SH-SY5Y (cell line): Measurements from ENCODE around the gene AFF2.

Source experiments
- GATA2 ChIP-seq: IDR thresholded peaks from 2 replicates; pipeline ENCODE4 v1.6.1; 2011; ENCODE audit warnings: mild to moderate bottlenecking, low read depth, low read length
- GATA3 ChIP-seq: IDR thresholded peaks from 2 replicates; pipeline ENCODE4 v1.6.1; 2011; ENCODE audit warnings: low read depth, mild to moderate bottlenecking, low read length, moderate library complexity

The AFF2 gene

GRCh38 chrX:148588649-148589310, 88.4 kb downstream of the AFF2 start:
- TF ChIP-seq GATA2, result no peak
- TF ChIP-seq GATA3, result no peak

GRCh38 chrX:148592595-148592994, 92.2 kb downstream of the AFF2 start:
- TF ChIP-seq GATA2, result no peak
- no peak for TF ChIP-seq GATA3

DNA sequence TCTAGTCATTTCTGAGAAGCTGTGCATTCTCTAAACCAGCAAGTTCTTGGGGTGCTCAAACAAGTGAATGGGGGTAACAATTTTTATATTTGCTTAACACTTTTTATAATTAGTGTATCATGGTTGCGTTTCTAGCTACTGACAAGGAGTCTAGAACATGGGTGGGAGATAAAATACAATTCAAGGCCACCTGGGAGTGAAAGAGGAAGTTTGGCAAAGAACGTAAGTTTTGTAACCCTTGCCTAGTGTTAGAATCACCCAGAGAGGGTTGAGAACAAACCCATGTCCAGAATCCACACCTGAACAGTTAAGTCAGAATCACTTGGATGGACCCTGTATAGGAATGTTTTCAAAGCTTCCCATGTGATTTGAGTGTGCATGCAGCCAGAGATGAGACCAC, 92.7 kb downstream of the AFF2 start:
- no peak for TF ChIP-seq GATA3
- TF ChIP-seq GATA2, result no peak

- no peak for TF ChIP-seq GATA3
- no peak for TF ChIP-seq GATA2
Observed at GRCh38 chrX:148593987-148594386, 93.6 kb downstream of the AFF2 start.

DNA sequence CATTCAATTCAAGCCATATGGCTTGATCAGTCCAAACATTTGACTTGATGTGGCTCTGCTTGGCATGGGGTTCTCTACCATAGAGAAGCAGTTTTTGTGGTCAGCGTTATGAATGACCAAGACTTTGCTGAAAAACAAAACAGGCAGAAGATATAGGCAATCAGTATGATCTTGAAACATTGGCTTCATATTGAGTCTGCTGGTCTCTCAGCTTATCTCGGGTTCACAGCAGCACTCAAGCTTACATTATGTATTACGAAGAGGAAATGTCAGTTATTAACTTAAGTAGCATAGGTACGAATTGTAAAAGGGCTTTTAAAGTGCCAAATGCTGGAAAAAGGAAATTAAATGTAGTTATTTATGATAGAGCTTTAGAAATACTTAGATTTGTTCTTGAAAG, 99.0 kb downstream of the AFF2 start:
- TF ChIP-seq GATA2 (no peak), GATA3 (no peak)

DNA sequence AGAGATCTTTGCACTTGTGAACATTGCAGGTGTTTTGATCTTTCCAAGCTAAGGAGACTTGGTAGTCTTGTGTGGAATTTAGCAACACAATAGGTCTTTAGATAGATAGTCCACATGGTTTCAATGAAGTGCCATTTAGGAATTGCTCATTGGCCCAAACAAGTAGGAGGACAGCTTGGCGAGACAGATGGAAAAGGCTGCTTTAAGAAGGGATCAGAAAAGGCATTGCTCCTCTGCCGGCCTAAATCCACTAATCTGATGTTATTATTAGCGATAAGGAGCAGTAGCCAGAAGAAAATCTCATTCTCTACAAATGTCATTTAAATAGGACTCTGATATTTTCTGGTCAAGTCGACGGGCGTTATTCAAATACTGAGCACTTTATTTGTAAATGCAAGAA, 99.7 kb downstream of the AFF2 start:
- TF ChIP-seq GATA2 (no peak), GATA3 (no peak)

DNA sequence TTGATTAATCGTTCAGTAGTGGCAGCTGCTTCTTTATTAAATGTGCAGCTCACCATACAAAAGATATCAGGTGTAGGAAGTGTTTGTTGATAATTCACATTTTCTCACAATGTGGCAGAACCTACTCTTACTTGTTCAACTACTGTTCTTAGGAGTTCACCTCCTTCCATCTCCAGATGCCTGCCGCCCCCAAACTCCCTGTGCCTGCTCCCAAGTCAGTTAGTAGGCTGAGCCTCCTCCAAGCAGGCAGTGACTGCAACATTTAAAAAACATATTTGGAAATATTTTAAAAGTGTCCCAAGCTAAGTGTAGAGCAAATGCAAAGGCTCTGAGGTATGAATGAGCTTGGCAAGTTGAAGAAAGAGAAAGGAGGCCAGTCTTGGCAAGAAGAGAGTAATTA, 100.2 kb downstream of the AFF2 start:
- TF ChIP-seq GATA2, result no peak
- TF ChIP-seq GATA3, result no peak

- TF ChIP-seq GATA2 (no peak), GATA3 (no peak)
Observed at GRCh38 chrX:148601034-148601433, 100.6 kb downstream of the AFF2 start.

GRCh38 chrX:148609515-148610327, 109.3 kb downstream of the AFF2 start:
- TF ChIP-seq GATA3, result no peak
- no peak for TF ChIP-seq GATA2

DNA sequence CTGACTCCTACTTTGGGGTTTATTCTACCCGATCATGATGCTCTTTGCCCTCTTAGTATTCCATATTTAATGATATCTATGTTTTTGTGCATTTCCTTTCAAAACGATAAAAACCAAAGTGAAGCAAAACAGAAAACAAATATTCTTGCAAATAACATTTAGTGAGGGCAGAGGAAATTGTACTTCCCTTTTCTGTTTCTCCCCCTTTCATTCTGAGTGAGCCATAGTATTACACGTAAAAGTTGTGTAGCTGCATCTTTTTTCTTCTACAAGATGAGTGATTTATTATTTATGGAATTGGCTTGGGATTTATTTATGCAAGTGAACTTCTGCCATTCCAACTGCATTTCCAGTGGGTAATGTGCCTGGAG, 109.9 kb downstream of the AFF2 start:
- TF ChIP-seq GATA3, result no peak
- TF ChIP-seq GATA2, result no peak

- no peak for TF ChIP-seq GATA3
- no peak for TF ChIP-seq GATA2
Observed at GRCh38 chrX:148611993-148612392, 111.6 kb downstream of the AFF2 start.

GRCh38 chrX:148612431-148612830, 112.0 kb downstream of the AFF2 start:
- TF ChIP-seq GATA3 (no peak), GATA2 (no peak)

GRCh38 chrX:148613636-148614035, 113.2 kb downstream of the AFF2 start:
- TF ChIP-seq GATA2, result no peak

DNA sequence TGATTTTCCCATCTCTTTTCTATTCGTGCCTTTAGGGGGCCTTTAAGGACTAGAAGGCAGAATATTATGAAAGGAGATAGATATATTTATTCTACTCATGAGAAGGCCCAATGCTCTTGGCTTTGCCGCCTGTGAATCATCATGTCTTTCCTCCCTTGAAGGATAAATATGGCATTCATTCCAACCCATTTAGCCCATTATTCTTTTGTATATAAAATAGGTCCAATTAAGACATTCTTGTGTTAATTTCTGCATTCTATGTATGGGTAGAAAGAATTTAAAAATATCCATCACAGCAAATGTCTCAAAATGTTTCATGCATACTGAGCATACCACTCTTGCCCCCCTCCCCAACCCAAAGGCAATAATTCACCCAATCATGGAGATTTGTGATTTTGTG, 115.1 kb downstream of the AFF2 start:
- TF ChIP-seq GATA3 (no peak), GATA2 (no peak)

DNA sequence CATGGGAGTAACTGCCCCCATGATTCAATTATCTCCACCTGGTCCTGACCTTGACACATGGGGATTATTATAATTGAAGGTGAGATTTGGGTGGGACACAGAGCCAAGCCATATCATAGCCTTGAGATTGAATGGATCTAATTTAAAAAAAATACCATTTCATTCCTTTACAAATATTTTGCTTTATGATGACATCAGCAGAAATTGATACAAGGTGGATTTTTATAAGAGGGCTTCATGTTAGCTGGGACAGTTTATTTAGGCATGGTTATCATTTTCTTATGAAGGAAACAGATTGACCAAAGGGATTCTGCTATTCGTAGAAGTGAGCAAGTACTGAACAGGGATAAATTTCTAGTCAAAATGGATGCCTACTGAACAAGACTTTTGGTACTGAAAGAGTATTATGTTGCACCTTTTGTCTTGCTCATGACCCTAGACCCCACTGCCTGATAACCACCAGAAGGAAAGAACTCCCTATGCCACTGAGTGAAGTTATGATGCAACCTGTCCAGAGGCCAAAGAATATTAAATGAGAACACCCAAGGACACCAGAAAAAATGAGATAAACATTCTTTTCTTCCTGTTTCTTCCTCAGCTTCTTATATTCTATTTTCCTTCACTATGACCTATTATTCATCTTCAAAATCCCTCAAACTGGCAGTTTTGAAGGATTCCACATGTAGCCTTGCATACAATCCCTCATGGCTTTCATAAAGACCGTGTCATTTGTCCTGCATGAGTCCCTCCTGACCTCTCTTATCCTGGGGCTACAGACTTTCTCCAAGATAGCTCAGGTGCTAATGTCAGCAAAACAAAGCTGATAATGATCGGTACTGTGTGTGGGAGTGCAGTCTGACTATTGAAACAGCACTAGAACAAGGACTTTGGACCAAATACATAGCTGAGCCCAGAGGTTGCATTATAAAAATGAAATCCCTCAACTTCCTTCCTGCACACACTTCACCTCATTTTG, 118.3 kb downstream of the AFF2 start:
- TF ChIP-seq GATA2 (no peak), GATA3 (no peak)
